Measurements from ENCODE around the gene GPR62. TPM values are rescaled to one million over a fixed set of nuclear protein-coding genes. Genes with fewer than 3 reads are reported as not detected.

The GPR62 gene
- total RNA-seq, 1 donor from 2014 or later = not detected

DNA sequence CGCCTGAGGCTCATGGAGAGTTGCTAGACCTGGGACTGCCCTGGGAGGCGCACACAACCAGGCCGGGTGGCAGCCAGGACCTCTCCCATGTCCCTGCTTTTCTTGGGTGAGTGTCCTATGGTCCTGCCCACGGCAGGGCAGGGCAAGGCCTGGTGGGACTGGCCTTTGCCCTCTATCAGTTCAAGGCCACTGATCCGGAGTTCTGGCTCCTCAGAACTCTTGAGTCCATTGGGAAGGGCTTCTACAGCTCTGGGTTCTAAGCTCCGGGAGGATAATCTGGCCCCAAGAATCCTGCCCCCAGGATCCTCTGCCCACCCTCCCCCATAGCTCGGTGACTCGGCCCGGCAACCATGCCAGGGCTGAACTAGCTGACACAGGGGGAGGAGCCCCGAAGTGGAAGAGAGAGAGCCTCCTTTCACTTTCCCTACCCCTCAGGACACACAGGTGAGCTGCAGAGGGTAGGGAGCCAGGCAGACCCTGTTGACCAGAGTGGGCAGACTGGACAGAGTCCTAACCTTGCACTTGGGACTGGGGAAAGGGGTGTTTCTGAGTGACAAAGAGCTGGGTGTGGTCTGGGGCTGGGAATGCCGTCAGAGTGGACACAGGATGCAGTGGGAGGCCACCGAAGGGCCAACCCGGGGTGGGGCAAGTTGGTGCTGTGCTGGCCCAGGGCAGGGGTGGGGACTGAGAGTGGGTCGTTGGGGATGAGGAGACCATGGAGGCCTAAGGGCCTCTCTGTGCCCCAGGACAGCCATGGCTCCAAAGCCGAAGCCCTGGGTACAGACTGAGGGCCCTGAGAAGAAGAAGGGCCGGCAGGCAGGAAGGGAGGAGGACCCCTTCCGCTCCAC, 12.4 kb upstream of the GPR62 start:
- DNase-seq (peak; percentile 73), ATAC-seq (peak; percentile 73 to 79)
- TF ChIP-seq, protein P1, sequence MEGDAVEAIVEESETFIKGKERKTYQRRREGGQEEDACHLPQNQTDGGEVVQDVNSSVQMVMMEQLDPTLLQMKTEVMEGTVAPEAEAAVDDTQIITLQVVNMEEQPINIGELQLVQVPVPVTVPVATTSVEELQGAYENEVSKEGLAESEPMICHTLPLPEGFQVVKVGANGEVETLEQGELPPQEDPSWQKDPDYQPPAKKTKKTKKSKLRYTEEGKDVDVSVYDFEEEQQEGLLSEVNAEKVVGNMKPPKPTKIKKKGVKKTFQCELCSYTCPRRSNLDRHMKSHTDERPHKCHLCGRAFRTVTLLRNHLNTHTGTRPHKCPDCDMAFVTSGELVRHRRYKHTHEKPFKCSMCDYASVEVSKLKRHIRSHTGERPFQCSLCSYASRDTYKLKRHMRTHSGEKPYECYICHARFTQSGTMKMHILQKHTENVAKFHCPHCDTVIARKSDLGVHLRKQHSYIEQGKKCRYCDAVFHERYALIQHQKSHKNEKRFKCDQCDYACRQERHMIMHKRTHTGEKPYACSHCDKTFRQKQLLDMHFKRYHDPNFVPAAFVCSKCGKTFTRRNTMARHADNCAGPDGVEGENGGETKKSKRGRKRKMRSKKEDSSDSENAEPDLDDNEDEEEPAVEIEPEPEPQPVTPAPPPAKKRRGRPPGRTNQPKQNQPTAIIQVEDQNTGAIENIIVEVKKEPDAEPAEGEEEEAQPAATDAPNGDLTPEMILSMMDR (IDR thresholded peaks at IDR 0.05) = no peak
- Histone ChIP-seq H3K27me3 (ENCODE audit: low read depth) (no peaks in the 10 kb centered on the region), H3K4me3 (peak overlapping the region; percentile 91), H3K27ac (peak overlapping the region; percentile 98), H3K9me3 (no peaks in the 10 kb centered on the region), H3K4me1 (peaks cover 29% of the 10 kb centered on the region), H3K36me3 (peaks cover 22% of the 10 kb centered on the region)
- intact Hi-C loops (cut with DNase I) = no loop called here

DNA sequence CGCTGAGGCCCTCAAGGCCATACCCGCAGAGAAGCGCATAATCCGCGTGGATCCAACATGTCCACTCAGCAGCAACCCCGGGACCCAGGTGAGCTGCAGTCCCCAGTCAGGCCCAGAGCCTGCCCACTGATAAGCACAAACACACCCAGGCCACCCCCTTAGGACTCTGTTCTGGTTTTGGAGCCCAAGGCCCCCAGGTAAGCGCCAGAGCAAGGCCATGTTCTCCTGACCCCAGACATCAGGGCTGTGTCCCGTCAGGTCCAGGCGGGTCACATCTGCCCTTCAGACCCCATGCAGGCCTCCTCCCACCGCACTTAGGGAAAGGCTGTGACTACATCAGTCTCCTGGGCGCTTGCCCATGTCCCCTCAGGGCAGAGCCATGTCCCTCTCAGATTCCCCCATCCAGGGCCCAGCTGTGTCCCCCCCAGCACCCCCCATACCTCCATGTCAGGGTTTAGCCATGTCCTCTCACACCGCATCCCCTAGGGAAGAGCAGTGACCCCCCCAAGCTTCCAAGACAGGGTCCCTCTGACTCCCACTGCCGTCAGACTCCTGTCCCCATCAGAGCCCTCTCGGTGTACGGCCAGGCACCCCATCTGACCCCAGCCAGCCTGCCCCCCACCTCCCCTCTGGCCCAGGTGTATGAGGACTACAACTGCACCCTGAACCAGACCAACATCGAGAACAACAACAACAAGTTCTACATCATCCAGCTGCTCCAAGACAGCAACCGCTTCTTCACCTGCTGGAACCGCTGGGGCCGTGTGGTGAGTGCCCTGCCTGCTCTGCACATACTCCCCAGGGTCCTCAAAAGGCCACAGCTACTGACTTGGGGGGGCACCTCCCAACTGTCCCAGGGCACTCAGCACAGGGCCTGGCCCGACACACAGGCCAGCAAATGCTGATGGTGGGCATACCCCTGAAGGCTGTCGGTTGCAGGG, 11.5 kb upstream of the GPR62 start:
- no peaks in the 10 kb centered on the region for H3K9me3 ChIP-seq
- peaks cover 29% of the 10 kb centered on the region for H3K4me1 ChIP-seq
- DNase-seq = no peak
- H3K4me3 ChIP-seq = peak overlapping the region; percentile 91
- peak overlapping the region; percentile 98 for H3K27ac ChIP-seq
- TF ChIP-seq, protein P1 (IDR thresholded peaks at IDR 0.05) = no peak
- intact Hi-C loops (cut with DNase I) = no loop called here
- H3K27me3 ChIP-seq (ENCODE audit: low read depth) = no peaks in the 10 kb centered on the region
- peaks cover 20% of the 10 kb centered on the region for H3K36me3 ChIP-seq
- ATAC-seq = no peak

DNA sequence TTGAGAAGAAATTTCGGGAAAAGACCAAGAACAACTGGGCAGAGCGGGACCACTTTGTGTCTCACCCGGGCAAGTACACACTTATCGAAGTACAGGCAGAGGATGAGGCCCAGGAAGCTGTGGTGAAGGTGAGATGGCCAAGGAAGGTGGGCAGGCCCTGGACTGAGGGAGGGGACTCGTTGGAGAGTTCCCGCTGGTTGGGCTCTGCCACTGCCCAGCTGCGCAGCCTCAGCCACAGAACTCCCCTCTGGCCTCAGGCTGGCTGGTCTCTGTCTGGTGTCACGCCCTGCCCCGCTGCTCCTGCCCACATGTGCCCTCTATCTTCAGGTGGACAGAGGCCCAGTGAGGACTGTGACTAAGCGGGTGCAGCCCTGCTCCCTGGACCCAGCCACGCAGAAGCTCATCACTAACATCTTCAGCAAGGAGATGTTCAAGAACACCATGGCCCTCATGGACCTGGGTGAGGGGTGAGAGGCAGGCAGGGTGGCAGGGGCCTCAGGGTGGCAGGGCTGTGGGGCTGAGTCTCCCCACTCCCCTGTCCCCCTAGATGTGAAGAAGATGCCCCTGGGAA, 10.6 kb upstream of the GPR62 start:
- H3K9me3 ChIP-seq = no peaks in the 10 kb centered on the region
- DNase-seq (no peak), ATAC-seq (no peak)
- TF ChIP-seq, protein P1 (IDR thresholded peaks at IDR 0.05) = no peak
- intact Hi-C loops (cut with DNase I) = no loop called here
- H3K27me3 ChIP-seq (ENCODE audit: low read depth) = no peaks in the 10 kb centered on the region
- no peak overlapping the region for H3K27ac ChIP-seq
- H3K36me3 ChIP-seq = peaks cover 22% of the 10 kb centered on the region
- H3K4me1 ChIP-seq = peaks cover 29% of the 10 kb centered on the region
- H3K4me3 ChIP-seq = no peak overlapping the region

DNA sequence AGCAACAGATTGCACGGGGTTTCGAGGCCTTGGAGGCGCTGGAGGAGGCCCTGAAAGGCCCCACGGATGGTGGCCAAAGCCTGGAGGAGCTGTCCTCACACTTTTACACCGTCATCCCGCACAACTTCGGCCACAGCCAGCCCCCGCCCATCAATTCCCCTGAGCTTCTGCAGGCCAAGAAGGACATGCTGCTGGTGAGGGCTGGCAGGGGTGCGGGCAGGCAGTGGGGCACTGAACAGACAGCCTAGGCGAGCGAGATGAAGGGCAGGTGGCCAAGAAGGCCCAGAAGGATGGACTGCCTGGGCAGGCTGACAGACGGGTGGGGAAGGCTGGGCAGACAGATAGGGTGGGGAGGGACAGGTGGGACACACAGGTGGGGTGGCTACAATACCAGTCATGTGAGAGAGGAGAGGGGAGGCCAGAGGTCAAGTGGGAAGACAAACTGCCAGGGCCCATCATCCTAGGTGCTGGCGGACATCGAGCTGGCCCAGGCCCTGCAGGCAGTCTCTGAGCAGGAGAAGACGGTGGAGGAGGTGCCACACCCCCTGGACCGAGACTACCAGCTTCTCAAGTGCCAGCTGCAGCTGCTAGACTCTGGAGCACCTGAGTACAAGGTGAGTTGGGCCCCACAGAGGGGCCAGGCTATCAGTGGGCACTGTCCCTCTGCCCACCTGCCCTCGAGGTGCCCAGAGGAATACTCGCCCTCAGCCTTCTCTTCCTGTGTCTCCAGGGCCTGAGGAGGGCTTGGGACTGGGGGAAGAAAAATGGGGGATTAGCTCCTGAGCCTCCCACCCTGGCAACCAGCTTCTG, 9.9 kb upstream of the GPR62 start:
- H3K4me3 ChIP-seq = no peak overlapping the region
- intact Hi-C loops (cut with DNase I) = no loop called here
- no peak overlapping the region for H3K27ac ChIP-seq
- ATAC-seq (no peak), DNase-seq (no peak)
- peaks cover 23% of the 10 kb centered on the region for H3K4me1 ChIP-seq
- H3K27me3 ChIP-seq (ENCODE audit: low read depth) = no peaks in the 10 kb centered on the region
- TF ChIP-seq, protein P1 (IDR thresholded peaks at IDR 0.05) = no peak
- no peaks in the 10 kb centered on the region for H3K9me3 ChIP-seq
- peaks cover 22% of the 10 kb centered on the region for H3K36me3 ChIP-seq

All from lower lobe of right lung (tissue), 2 donors.